ENCODE data around the gene MPPED1. TPM values are rescaled to one million over a fixed set of nuclear protein-coding genes. Genes with fewer than 3 reads are reported as not detected.

Gene MPPED1
- total RNA-seq, 1 donor from 2014 or later: not detected

DNA sequence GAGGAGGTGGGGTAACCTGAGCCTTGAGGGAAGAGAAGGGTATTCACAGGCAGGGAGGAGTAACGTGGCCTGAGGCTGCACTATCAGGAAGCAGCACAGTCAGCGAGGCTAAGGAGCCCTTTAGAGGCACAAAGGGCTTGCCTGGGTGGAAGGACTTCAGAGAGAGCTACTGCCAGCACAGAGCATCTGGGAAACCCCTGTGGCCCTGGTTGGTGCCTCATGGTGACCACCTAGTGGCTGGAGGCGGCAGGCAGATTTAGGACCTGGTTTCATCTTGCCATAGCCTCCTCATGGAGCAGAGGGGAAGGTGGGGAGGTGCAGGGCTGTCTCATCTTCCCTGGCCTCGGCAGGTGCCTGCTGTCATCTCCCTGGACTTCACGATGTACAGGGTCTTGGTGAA is 64.5 kb downstream of the MPPED1 start:
- no peaks in the 10 kb centered on the region for H3K4me1 Mint-ChIP-seq (ENCODE audit: low read depth)

DNA sequence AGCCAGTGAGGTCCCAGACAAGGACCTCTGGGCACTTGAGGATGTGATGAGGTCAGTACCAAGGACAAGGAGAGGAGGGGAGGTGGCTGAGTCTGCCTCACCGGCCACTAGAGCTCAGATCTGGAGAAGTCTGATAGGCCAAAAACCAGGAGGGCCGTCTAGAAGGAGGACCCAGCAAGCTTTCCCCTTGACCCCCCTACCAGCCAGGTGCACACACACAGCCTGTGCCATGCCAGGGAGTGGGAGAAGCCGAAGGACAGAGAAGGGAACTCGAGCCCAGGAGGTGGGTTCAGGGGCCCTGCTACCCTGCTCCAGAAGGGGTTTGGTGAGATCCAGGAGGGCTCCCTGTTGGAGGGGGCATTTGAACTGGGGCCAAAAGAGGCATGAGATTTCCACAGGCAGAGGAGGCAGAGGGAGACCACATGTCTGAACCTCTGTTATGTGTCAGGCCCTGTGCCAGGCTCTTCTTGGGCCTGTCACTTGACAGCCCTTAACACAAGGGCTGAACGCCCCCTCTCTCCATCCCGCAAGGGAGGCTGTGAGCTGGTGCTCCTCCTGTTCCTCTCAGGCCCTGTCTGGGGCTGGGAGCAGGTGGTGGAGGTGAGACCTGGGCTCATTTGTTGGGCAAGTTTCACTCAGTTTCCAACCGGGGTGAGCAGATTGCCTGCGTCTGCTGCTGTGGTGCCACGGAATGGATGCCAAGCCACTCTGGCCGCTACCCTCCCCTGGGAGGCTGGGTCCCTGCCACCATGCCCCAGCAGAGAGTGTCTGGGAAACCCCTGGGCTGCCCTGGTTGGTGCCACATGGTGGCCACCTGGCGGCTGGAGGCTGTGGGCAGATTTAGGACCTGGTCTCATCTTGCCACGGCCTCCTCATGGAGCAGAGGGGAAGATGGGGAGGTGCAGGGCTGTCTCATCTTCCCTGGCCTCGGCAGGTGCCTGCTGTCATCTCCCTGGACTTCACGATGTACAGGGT is 65.2 kb downstream of the MPPED1 start:
- Mint-ChIP-seq H3K9me3 (no peaks in the 10 kb centered on the region), H3K27me3 (ENCODE audit: low read depth) (no peaks in the 10 kb centered on the region), H3K4me3 (ENCODE audit: low read depth) (no peak overlapping the region), H3K36me3 (ENCODE audit: low read depth) (no peaks in the 10 kb centered on the region), H3K27ac (no peak overlapping the region), H3K4me1 (ENCODE audit: low read depth) (peaks cover 4% of the 10 kb centered on the region)
- no peak for DNase-seq (ENCODE audit: low spot score)
- intact Hi-C loops (cut with micrococcal nuclease): no loop called here

More for the DNA sequence above, 64.5 kb downstream of the MPPED1 start:
- H3K27ac Mint-ChIP-seq: no peak overlapping the region
- intact Hi-C loops (cut with micrococcal nuclease): no loop called here
- H3K36me3 Mint-ChIP-seq (ENCODE audit: low read depth): no peaks in the 10 kb centered on the region
- H3K27me3 Mint-ChIP-seq (ENCODE audit: low read depth): no peaks in the 10 kb centered on the region
- no peak overlapping the region for H3K4me3 Mint-ChIP-seq (ENCODE audit: low read depth)
- no peak for DNase-seq (ENCODE audit: low spot score)
- no peaks in the 10 kb centered on the region for H3K9me3 Mint-ChIP-seq

DNA sequence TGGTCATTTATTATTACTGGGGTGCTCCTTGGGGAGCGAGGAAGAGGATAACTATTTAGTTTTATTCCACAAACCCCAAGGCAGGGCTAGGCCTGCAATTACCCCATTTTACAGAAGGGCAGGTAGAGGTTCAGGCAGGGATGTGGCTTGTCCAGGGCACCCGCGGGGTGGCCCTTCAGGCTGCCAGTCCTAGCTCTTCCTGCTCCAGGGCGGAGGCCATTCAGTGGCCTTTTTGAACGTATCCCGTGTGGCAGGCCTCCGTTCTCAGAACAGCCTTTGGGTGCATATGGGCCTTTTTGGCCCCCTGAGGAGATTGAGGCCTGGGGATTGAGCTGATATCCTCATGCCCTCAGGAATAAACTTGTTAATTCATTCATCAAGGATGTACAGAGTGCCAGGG is 66.2 kb downstream of the MPPED1 start:
- intact Hi-C loops (cut with micrococcal nuclease): no loop called here
- Mint-ChIP-seq H3K27ac (no peak overlapping the region), H3K9me3 (no peaks in the 10 kb centered on the region), H3K4me3 (ENCODE audit: low read depth) (no peak overlapping the region), H3K36me3 (ENCODE audit: low read depth) (no peaks in the 10 kb centered on the region), H3K4me1 (ENCODE audit: low read depth) (peaks cover 4% of the 10 kb centered on the region), H3K27me3 (ENCODE audit: low read depth) (no peaks in the 10 kb centered on the region)
- DNase-seq (ENCODE audit: low spot score): no peak

DNA sequence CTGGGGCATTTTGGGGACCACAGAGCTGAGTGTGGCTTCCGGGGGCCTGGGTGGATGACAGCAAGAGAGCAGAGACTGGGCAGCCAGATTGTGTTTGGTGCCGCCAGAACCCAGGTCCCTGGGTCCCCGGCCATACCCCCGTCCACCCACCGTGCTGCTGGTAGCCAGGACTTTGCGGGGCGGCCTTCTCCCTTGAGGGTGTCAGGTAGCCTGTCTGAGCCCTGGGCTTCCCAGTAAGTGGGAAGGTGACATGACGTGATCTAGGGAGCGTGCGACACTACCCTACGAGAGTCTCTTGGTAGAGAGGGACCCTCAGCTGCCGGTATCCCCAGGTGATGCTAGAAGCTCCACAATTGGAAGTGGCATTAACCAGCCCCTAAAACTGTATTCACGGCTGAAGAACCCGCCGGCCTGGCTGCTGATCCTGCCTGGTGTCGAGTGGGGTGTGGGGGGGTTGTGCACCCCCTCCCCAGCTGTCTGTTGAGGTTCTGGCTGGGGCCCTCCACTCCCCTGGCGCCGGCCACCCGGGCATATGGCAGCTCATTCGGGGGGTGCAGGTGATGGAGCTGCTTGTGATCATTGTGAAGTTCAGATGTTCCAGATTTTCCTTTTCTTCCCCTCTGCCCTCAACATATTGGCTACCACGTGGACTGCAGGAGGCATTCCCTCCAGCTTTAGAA is 66.9 kb downstream of the MPPED1 start:
- intact Hi-C loops (cut with micrococcal nuclease): no loop called here
- H3K4me3 Mint-ChIP-seq (ENCODE audit: low read depth): no peak overlapping the region
- H3K27ac Mint-ChIP-seq: no peak overlapping the region
- H3K36me3 Mint-ChIP-seq (ENCODE audit: low read depth): no peaks in the 10 kb centered on the region
- no peaks in the 10 kb centered on the region for H3K27me3 Mint-ChIP-seq (ENCODE audit: low read depth)
- no peaks in the 10 kb centered on the region for H3K9me3 Mint-ChIP-seq
- DNase-seq (ENCODE audit: low spot score): no peak
- H3K4me1 Mint-ChIP-seq (ENCODE audit: low read depth): peaks cover 4% of the 10 kb centered on the region

DNA sequence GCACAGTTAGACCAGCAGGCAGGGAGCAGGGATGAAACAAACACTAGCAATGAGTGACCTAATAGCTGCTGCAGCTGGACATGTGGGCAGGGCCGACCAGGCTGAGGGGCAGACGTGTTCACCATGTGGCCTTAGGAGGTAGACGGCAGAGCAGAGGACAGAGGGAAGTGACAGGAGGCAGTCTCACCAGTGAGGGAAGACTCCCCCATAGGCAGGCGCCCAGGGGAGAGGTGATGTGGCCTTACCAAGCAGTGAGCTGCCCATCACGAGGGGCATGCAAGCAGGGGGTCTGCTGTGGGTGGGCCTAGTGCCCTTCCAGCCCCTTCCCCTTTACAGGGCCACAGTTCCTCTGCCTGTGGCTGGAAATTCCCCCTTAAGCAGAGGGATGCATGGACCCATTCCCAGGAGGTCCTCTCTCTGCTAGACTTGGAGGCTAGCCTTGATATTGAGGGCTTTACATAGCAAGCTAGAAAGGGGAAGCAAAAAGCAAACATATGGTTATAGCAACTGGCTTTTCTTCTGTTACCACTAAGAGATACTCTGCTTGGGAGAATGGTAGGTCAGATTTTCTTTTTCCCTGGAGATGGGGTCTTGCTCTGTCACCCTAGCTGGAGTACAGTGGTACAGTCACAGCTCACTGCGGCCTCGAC is 67.6 kb downstream of the MPPED1 start:
- H3K4me1 Mint-ChIP-seq (ENCODE audit: low read depth): peaks cover 4% of the 10 kb centered on the region
- intact Hi-C loops (cut with micrococcal nuclease): no loop called here
- H3K9me3 Mint-ChIP-seq: no peaks in the 10 kb centered on the region
- no peak for DNase-seq (ENCODE audit: low spot score)
- no peak overlapping the region for H3K4me3 Mint-ChIP-seq (ENCODE audit: low read depth)
- H3K36me3 Mint-ChIP-seq (ENCODE audit: low read depth): no peaks in the 10 kb centered on the region
- no peak overlapping the region for H3K27ac Mint-ChIP-seq
- H3K27me3 Mint-ChIP-seq (ENCODE audit: low read depth): no peaks in the 10 kb centered on the region

DNA sequence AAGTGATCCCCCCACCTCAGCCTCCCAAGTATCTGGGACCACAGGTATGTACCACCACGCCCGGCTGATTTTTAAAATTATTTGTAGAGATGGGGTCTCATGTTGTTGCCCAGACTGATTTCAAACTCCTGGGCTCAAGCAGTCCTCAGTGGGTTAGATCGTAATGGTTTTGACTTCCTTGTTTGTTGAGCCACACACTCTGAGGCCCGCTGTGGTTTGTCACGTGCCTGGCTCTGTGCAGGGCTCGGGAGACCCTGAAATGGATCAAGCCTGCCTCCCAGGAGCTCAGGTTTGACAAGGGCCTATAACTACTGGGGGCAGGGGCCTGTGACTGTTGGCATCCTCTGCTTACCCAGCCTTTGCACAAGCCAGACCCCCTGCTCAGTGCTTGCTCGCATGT is 68.1 kb downstream of the MPPED1 start:
- Mint-ChIP-seq H3K4me3 (ENCODE audit: low read depth) (no peak overlapping the region), H3K36me3 (ENCODE audit: low read depth) (no peaks in the 10 kb centered on the region), H3K9me3 (no peaks in the 10 kb centered on the region)

DNA sequence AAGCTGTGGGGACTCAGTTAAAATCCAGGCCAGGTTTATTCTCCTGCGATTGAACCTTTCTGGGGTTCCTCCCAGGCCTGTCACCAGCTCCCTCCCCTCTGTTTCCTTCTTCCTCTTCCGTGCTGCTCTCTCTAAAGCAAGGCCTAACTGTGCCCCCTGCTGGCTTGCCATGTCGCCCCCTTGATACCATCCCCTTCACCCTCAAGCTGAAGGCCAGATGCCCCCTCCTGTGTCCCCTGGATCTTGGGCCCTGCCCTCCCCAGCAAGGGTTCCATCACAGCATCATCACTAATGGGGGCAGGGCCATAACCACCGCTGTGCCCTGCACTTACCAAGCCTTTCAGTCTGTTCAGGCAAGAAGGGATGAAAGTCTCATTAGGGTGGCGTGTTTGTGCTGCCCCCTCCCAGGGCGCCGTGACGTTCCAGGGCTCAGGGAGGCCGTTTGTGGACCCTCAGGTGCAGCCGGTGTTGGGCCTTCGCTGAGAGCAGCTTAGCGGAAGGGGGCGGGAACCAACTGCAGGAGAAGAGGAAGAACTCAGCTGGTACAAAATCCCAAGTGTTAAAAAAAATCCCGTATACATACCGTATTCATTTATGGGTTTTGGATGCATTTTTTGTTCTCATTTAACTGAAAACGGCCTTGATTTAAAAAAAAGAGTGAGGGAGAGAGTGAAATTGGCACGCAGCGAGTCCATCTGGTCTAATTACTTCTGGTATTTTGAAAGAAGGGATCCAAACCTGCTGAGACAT is 69.9 kb downstream of the MPPED1 start:
- peak overlapping the region; percentile 27 for H3K4me3 Mint-ChIP-seq (ENCODE audit: low read depth)
- H3K9me3 Mint-ChIP-seq: no peaks in the 10 kb centered on the region
- H3K27me3 Mint-ChIP-seq (ENCODE audit: low read depth): no peaks in the 10 kb centered on the region
- DNase-seq (ENCODE audit: low spot score): no peak
- no peaks in the 10 kb centered on the region for H3K36me3 Mint-ChIP-seq (ENCODE audit: low read depth)
- peak overlapping the region; percentile 43 for H3K27ac Mint-ChIP-seq
- intact Hi-C loops (cut with micrococcal nuclease): no loop called here
- peaks cover 4% of the 10 kb centered on the region for H3K4me1 Mint-ChIP-seq (ENCODE audit: low read depth)

More for the DNA sequence above, 68.1 kb downstream of the MPPED1 start:
- Mint-ChIP-seq H3K4me1 (ENCODE audit: low read depth) (peaks cover 4% of the 10 kb centered on the region), H3K27me3 (ENCODE audit: low read depth) (no peaks in the 10 kb centered on the region), H3K27ac (no peak overlapping the region)
- intact Hi-C loops (cut with micrococcal nuclease): no loop called here
- DNase-seq (ENCODE audit: low spot score): no peak

DNA sequence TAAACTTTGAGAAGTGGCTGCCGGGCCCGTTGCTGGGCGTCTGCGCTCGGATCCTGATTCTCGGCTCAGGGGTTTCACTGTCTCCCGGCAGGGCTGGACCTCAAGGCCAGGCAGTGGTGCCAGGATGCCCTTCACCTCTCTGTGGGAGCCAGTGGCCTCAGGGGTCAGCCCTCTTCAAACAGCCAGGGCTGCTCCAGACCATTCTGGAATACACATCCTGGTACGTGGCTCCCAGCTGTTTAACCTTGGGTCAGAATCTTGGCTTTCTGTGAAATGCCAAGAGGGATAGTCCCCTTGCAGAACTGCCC is 70.5 kb downstream of the MPPED1 start:
- H3K36me3 Mint-ChIP-seq (ENCODE audit: low read depth): no peaks in the 10 kb centered on the region
- no peak for DNase-seq (ENCODE audit: low spot score)
- no peaks in the 10 kb centered on the region for H3K9me3 Mint-ChIP-seq
- H3K4me3 Mint-ChIP-seq (ENCODE audit: low read depth): no peak overlapping the region
- intact Hi-C loops (cut with micrococcal nuclease): no loop called here
- H3K27me3 Mint-ChIP-seq (ENCODE audit: low read depth): no peaks in the 10 kb centered on the region
- peaks cover 4% of the 10 kb centered on the region for H3K4me1 Mint-ChIP-seq (ENCODE audit: low read depth)
- H3K27ac Mint-ChIP-seq: no peak overlapping the region

DNA sequence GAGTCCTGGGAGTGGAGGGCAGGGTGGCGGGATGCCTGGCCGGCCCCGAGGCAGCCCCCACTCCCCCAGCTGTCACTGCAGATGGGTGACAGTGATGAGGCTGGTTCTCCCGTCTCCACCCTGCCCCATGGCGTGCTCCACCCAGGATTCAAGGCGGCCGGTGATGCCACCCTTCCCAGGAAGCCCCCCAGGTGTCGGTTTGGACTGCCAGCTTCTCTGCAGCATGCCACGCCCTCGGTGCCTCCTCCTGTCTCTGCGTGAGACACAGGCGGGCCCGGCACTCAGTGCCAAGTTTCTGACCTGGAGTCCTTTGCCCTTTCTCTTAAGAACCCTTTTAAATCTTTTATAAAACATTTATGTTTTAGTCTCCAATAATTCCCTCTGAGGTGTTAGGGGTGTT is 71.5 kb downstream of the MPPED1 start:
- Mint-ChIP-seq H3K4me3 (ENCODE audit: low read depth) (no peak overlapping the region), H3K9me3 (no peaks in the 10 kb centered on the region), H3K27ac (no peak overlapping the region), H3K36me3 (ENCODE audit: low read depth) (no peaks in the 10 kb centered on the region), H3K4me1 (ENCODE audit: low read depth) (peaks cover 4% of the 10 kb centered on the region), H3K27me3 (ENCODE audit: low read depth) (no peaks in the 10 kb centered on the region)
- intact Hi-C loops (cut with micrococcal nuclease): no loop called here
- no peak for DNase-seq (ENCODE audit: low spot score)

DNA sequence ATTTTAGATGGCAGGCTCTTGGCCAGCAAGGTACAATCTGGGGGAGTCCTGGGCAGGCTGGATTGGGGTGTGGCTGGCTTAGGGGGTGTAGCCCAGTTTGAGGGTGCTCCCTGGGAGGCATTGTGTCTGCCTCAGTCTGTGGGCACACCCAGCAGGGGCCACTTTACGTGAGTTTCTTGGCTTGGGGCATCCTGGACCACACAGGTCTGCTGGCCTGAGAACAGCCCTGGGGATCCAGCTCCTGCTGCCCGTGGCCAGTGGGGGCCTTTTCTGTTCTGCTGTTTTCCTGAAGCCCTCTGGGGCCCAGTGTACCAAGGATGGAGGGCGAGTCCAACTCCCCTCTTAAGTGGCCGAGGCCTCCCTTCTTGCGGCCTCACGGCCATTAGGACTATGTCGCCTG is 71.9 kb downstream of the MPPED1 start:
- peaks cover 4% of the 10 kb centered on the region for H3K4me1 Mint-ChIP-seq (ENCODE audit: low read depth)
- no peaks in the 10 kb centered on the region for H3K9me3 Mint-ChIP-seq
- H3K36me3 Mint-ChIP-seq (ENCODE audit: low read depth): no peaks in the 10 kb centered on the region
- H3K27me3 Mint-ChIP-seq (ENCODE audit: low read depth): no peaks in the 10 kb centered on the region
- no peak for DNase-seq (ENCODE audit: low spot score)
- intact Hi-C loops (cut with micrococcal nuclease): no loop called here
- no peak overlapping the region for H3K4me3 Mint-ChIP-seq (ENCODE audit: low read depth)
- H3K27ac Mint-ChIP-seq: no peak overlapping the region

DNA sequence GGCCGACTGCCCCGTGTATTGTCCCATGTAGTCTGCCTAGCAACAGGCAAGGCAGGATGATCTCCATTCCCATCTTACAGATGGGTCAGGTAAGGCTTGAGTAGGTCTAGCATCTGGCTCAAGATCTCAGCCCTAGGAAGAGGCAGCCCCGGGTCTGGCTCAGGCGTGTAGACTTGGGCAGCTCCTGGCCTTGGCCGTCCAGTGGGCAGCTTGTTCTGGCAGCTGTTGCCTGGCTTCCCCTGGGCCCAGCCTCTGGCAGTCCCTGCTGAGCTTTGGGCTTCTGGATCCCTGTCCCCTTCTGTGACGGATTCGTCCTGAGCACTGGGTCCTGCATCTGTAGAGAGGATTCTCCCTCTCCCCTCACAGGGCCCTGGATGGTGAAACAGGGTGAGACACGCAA is 72.4 kb downstream of the MPPED1 start:
- H3K36me3 Mint-ChIP-seq (ENCODE audit: low read depth): no peaks in the 10 kb centered on the region

DNA sequence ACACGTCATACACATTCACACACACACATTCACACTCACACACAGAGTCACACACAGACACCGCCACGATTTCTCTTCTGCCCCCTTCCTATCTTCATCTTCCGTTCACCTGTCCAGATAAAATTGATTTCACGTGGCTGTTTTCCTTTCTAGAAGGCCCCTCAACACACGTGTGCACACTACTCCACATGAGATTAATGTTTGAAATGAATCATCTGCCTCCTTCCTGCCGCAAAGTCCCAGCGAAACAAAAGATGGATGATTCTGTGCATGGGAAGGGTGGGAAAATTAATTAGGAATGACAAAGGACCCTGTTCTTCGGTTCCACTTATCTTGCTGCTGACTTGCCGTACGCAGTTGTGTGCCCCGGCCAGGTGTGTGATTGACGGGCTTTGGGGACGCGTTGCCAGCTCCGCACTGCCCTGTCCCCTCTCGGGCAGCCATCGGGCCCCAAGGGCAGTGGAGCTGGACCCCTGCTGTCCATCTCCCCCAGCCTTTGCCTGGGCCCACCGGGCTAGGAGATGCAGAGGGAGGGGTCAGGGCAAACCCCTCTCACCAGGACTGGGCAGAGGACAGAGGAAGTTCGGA is 73.8 kb downstream of the MPPED1 start:
- intact Hi-C loops (cut with micrococcal nuclease): no loop called here
- Mint-ChIP-seq H3K9me3 (no peaks in the 10 kb centered on the region), H3K4me3 (ENCODE audit: low read depth) (no peak overlapping the region), H3K27me3 (ENCODE audit: low read depth) (no peaks in the 10 kb centered on the region), H3K4me1 (ENCODE audit: low read depth) (peaks cover 4% of the 10 kb centered on the region), H3K36me3 (ENCODE audit: low read depth) (no peaks in the 10 kb centered on the region), H3K27ac (no peak overlapping the region)
- no peak for DNase-seq (ENCODE audit: low spot score)

More for the DNA sequence above, 72.4 kb downstream of the MPPED1 start:
- DNase-seq (ENCODE audit: low spot score): no peak
- Mint-ChIP-seq H3K9me3 (no peaks in the 10 kb centered on the region), H3K27me3 (ENCODE audit: low read depth) (no peaks in the 10 kb centered on the region), H3K4me1 (ENCODE audit: low read depth) (peaks cover 4% of the 10 kb centered on the region), H3K27ac (no peak overlapping the region), H3K4me3 (ENCODE audit: low read depth) (no peak overlapping the region)
- intact Hi-C loops (cut with micrococcal nuclease): no loop called here
